GM21825 (cell line): ENCODE measurements around the gene SCN8A.

ENCODE experiments used
- ATAC-seq: cut with Tn5 transposase; IDR thresholded peaks from one replicate; pipeline ENCODE4 v1.9.1; 2021; ENCODE audit warnings: mild to moderate bottlenecking, moderate library complexity; ENCODE audit not compliant: unreplicated experiment

SCN8A gene

GRCh38 chr12:51847643-51848325 is 256.8 kb downstream of the SCN8A start:
- no peak for ATAC-seq

GRCh38 chr12:51848326-51848727 is 257.3 kb downstream of the SCN8A start, which contains the start of gene FIGNL2:
TSS of gene FIGNL2 (minus strand) at chr12:51848718. CDS start at chr12:51822413, 26,305 bp downstream.
- ATAC-seq, result no peak

- ATAC-seq, result no peak
Measured at GRCh38 chr12:51848841-51849735, 258.1 kb downstream of the SCN8A start.

- ATAC-seq, result no peak
Measured at GRCh38 chr12:51850081-51850964, 259.3 kb downstream of the SCN8A start.

GRCh38 chr12:51850965-51851299 is 259.9 kb downstream of the SCN8A start:
- ATAC-seq, result no peak

GRCh38 chr12:51851413-51852124 is 260.5 kb downstream of the SCN8A start:
- ATAC-seq, result no peak

GRCh38 chr12:51852404-51853137 is 261.5 kb downstream of the SCN8A start:
- no peak for ATAC-seq

GRCh38 chr12:51855586-51856428 is 264.8 kb downstream of the SCN8A start:
- no peak for ATAC-seq

GRCh38 chr12:51860986-51861385 is 270.0 kb downstream of the SCN8A start:
- ATAC-seq, result no peak
